ENCODE results near the gene SEPHS1. TPM values are rescaled to one million over a fixed set of nuclear protein-coding genes. Genes with fewer than 3 reads are reported as not detected.
"Not testable (repeated sequence)": the region's sequence is repeated elsewhere in the genome, so short reads cannot be mapped to it uniquely, and the experiment has no call there.

Gene SEPHS1
- total and polyA plus RNA-seq, 12 donors: 17.6 to 38.9 (median 29.5) TPM

DNA sequence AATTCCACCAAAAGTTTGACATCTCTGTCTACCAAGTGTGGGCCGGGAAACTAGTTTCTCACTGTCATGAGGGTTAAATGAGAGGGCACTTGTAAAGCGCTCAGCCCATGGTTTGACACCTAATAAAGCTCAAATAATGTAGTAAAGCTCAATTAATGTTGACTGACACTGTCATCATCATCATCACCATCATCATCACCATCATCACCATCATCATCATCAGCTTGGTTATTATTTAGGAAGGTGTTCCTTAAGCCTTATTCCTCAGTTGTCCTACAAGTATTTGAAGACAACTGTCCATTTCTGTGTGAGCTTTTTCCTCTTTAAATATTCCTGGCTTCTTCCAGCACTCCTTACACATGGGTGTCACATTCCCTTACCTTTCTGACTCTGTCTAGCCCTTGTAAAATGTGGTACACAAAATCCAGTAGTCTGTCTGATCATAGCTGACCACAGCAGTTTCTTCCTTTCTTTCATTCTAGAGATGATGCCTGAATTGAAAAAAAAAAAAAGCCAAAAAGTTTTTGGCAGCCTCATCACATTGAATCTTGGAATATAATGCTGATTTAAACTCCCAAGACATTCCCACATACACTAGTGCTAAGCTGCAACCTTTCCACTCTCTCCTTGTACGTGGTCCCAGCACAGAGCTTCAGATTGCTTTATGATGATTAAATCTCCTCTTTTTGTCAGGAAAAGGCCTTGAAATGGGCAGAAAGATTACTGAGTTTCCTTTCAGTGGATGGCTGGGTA lies 40.6 kb upstream of the SEPHS1 start:
- peaks cover 0 to 30% (median 15%) of the 10 kb centered on the region in 7 donors for H3K27me3 ChIP-seq
- H3K27ac ChIP-seq: no peak overlapping the region
- no peak overlapping the region for H3K4me3 ChIP-seq
- intact Hi-C loops (cut with DNase I): no loop called here
- DNase-seq (no peak), ATAC-seq (no peak)
- H3K9me3 ChIP-seq: no peaks in the 10 kb centered on the region
- TF ChIP-seq, protein P1, sequence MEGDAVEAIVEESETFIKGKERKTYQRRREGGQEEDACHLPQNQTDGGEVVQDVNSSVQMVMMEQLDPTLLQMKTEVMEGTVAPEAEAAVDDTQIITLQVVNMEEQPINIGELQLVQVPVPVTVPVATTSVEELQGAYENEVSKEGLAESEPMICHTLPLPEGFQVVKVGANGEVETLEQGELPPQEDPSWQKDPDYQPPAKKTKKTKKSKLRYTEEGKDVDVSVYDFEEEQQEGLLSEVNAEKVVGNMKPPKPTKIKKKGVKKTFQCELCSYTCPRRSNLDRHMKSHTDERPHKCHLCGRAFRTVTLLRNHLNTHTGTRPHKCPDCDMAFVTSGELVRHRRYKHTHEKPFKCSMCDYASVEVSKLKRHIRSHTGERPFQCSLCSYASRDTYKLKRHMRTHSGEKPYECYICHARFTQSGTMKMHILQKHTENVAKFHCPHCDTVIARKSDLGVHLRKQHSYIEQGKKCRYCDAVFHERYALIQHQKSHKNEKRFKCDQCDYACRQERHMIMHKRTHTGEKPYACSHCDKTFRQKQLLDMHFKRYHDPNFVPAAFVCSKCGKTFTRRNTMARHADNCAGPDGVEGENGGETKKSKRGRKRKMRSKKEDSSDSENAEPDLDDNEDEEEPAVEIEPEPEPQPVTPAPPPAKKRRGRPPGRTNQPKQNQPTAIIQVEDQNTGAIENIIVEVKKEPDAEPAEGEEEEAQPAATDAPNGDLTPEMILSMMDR (IDR thresholded peaks at IDR 0.05): no peak
- peaks cover 0 to 1% (median 0%) of the 10 kb centered on the region in 9 donors for H3K4me1 ChIP-seq
- WGBS, 2 donors: 73 to 82% methylated on average over 3 of the region's 3 CpGs
- H3K36me3 ChIP-seq: no peaks in the 10 kb centered on the region

DNA sequence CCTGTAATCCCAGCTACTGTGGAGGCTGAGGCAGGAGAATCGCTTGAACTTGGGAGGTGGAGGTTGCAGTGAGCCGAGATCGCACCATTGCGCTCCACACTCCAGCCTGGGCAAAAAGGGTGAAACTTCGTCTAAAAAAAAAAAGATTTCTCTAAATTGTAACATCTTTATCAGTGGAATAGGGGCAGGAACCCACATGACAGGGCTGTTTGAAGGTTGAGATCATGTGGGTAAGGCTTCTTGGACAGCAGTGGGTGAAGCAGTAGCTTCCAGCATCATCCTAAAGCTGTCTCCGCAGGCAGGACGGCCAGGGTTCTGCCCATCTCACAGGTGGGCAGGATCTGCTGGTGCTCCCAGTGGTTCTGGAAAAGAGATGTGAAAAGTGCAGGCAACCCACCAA lies 37.9 kb upstream of the SEPHS1 start:
- 92% methylated on average over 7 of the region's 7 CpGs for WGBS, 2 donors
- Histone ChIP-seq H3K36me3 (no peaks in the 10 kb centered on the region), H3K27ac (no peak overlapping the region), H3K9me3 (no peaks in the 10 kb centered on the region), H3K4me1 (peaks cover 0 to 15% (median 10%) of the 10 kb centered on the region in 9 donors), H3K4me3 (no peak overlapping the region), H3K27me3 (peaks cover 0 to 50% (median 35%) of the 10 kb centered on the region in 7 donors)
- ATAC-seq (no peak), DNase-seq (no peak)
- TF ChIP-seq, protein P1 (IDR thresholded peaks at IDR 0.05): no peak
- intact Hi-C loops (cut with DNase I): no loop called here

DNA sequence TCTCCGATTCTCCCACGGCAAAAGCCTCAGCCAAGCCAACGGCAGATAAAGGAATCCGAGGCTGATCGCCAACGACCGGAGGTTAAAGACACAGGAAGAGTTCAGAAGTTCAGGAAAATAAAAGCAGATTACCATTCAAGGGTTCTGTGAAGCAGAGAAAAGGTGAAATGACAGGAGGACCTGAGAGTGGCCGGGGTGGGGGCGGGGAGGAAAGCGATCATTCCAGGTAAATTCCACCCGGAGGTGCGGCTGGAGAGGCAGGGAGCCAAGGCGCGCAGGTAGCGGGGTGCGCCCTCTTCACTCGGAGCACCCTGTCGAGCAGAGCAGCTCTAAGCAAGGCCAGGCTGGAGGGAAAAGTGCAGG lies 35.3 kb upstream of the SEPHS1 start:
- 6 to 7% methylated on average over 18 of the region's 18 CpGs for WGBS, 2 donors
- H3K9me3 ChIP-seq: no peaks in the 10 kb centered on the region
- H3K27ac ChIP-seq: no peak overlapping the region
- intact Hi-C loops (cut with DNase I): loop anchor here in 1 of 10 donors (1.0 to 5.0 kb wide), 2 partner anchors 38 to 124 kb away; no protein-coding TSS in a partner anchor
- no peak for DNase-seq
- H3K4me1 ChIP-seq: peaks cover 0 to 15% (median 10%) of the 10 kb centered on the region in 9 donors
- no peak for ATAC-seq
- peak overlapping the region in 8 of 10 donors; percentile 10 to 41 (median 26) for H3K4me3 ChIP-seq
- H3K36me3 ChIP-seq: no peaks in the 10 kb centered on the region
- peaks cover 0 to 50% (median 35%) of the 10 kb centered on the region in 7 donors for H3K27me3 ChIP-seq
- TF ChIP-seq, protein P1 (IDR thresholded peaks at IDR 0.05): no peak

DNA sequence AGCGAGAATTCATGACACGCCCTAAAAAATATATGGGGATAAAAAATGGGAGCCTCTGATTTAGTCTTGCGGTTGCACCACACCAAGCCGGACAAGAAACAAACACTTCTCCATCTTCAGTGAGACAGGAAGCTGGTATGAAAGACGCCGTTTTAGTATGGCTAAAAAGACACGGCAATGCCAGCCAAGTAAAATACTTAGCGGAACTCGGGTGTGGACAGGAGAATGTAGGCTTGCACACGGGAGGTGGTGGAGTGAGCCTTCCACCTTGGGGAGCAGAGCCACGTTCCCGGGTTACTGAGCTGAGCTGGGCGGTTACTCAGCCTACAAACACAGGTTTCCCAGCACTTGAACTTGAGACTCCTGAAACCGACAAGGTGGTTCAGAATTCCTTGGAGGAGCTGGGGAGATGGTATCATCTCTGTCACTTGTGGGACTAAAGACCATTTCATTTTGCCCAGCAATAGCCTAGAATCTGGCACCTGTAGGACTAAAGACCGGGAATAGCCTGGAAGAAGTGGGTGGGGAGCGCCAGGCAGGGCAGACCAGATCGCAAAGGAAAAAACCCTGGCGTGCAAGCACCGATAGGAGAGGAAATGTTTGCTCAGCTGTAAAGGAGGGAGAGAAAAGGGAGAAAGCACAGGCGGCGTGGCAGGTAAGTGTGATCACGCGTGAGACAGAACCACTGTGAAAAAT lies 34.8 kb upstream of the SEPHS1 start:
- Histone ChIP-seq H3K4me1 (peaks cover 0 to 15% (median 10%) of the 10 kb centered on the region in 9 donors), H3K4me3 (peak overlapping the region in 8 of 10 donors; percentile 10 to 41 (median 26)), H3K27ac (no peak overlapping the region), H3K36me3 (no peaks in the 10 kb centered on the region), H3K9me3 (no peaks in the 10 kb centered on the region), H3K27me3 (peaks cover 0 to 50% (median 35%) of the 10 kb centered on the region in 7 donors)
- TF ChIP-seq, protein P1 (IDR thresholded peaks at IDR 0.05): no peak
- DNase-seq (no peak), ATAC-seq (peak in 3 of 8 donors; percentile 13 to 38 (median 35))
- intact Hi-C loops (cut with DNase I): loop anchor here in 1 of 10 donors (1.0 to 5.0 kb wide), 2 partner anchors 38 to 124 kb away; no protein-coding TSS in a partner anchor
- WGBS, 2 donors: 23 to 32% methylated on average over 23 of the region's 23 CpGs

DNA sequence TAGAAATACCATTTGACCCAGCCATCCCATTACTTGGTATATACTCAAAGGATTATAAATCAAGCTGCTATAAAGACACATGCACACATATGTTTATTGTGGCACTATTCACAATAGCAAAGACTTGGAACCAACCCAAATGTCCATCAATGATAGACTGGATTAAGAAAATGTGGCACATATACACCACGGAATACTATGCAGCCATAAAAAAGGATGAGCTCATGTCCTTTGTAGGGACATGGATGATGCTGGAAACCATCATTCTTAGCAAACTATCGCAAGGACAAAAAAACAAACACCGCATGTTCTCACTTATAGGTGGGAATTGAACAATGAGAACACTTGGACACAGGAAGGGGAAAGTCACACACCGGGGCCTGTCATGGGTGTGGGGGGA lies 31.0 kb upstream of the SEPHS1 start:
- 92% methylated on average over 3 to 4 of the region's 4 CpGs for WGBS, 2 donors
- intact Hi-C loops (cut with DNase I): loop anchor here in 5 of 10 donors (10.0 kb wide), 3 partner anchors 146 to 206 kb away; partner anchors contain the start of genes BEND7 (in 2 of the 5) and PRPF18 (in 1 of the 5)

More for the DNA sequence above, 31.0 kb upstream of the SEPHS1 start:
- not testable (repeated sequence) for DNase-seq, H3K4me3 ChIP-seq, H3K27ac ChIP-seq, H3K36me3 ChIP-seq, ATAC-seq, H3K9me3 ChIP-seq
- peaks cover 0 to 33% (median 25%) of the 10 kb centered on the region in 7 donors for H3K27me3 ChIP-seq
- H3K4me1 ChIP-seq: peaks cover 0 to 15% (median 10%) of the 10 kb centered on the region in 9 donors
